DOHH2 (cell line): ENCODE data around the gene GSK3B.

Source experiments
- CTCF ChIP-seq: fragments of 200-600 bp; sonication (generic); IDR thresholded peaks from one replicate; pipeline ENCODE4 v1.5.1; 2014; ENCODE audit warnings: antibody characterized with exemption, mild to moderate bottlenecking, low read depth, low read length; ENCODE audit not compliant: poor library complexity, severe bottlenecking
- EZH2phosphoT487 ChIP-seq: fragments of 200-600 bp; sonication (generic); IDR thresholded peaks from 2 replicates; pipeline ENCODE4 v1.6.1; 2017; ENCODE audit warnings: borderline replicate concordance, mild to moderate bottlenecking, antibody characterized with exemption, low read length, moderate library complexity, mixed read lengths

GRCh38 chr3:119898478-119899191 lies 195.6 kb downstream of the GSK3B start:
- TF ChIP-seq CTCF (no peak), EZH2phosphoT487 (no peak)
